Esophagus squamous epithelium (tissue), 4 donors: ENCODE data around the gene PLA2G2A.
"Not testable (repeated sequence)": the region's sequence is repeated elsewhere in the genome, so short reads cannot be mapped to it uniquely, and the experiment has no call there.

Experiments used
- CTCF ChIP-seq, 6 experiments: fragments of 450-650 bp in 4 of 6; fragments of 200-600 bp in 2 of 6; sonication (generic) in 2 of 6; IDR thresholded peaks; one replicate each; pipeline ENCODE4 v1.5.1; 2016 to 2019; ENCODE audit warnings: antibody characterized with exemption in 6 of 6, mild to moderate bottlenecking in 4 of 6, moderate library complexity in 4 of 6
- POLR2A ChIP-seq, 4 donors: fragments of 450-650 bp; IDR thresholded peaks; one replicate each; pipeline ENCODE4 v1.6.1; 2017; ENCODE audit warnings: antibody characterized with exemption in 4 of 4, mild to moderate bottlenecking in 4 of 4, moderate library complexity in 3 of 4

GRCh38 chr1:19998823-19999222 lies 19.4 kb upstream of the PLA2G2A start:
- not testable (repeated sequence) for TF ChIP-seq CTCF, POLR2A (IDR thresholded peaks at IDR 0.05)
